HepG2 (cell line): ENCODE measurements around the gene MCRS1. TPM values are rescaled to one million over a fixed set of nuclear protein-coding genes. Genes with fewer than 3 reads are reported as not detected.
A peak's percentile ranks its signal among the peaks of the same experiment; 100 is the strongest.

Source experiments
- CERS6 ChIP-seq: sonication (generic); formaldehyde crosslinking; IDR thresholded peaks from 2 replicates; pipeline ENCODE4 v1.5.0; 2020; ENCODE audit warnings: missing genetic modification reagents
- FLYWCH1 ChIP-seq: sonication (generic); formaldehyde crosslinking; IDR thresholded peaks from 2 replicates; pipeline ENCODE4 v1.8.1; 2023; ENCODE audit warnings: mild to moderate bottlenecking, missing genetic modification reagents
- HNF1B ChIP-seq: sonication (generic); formaldehyde crosslinking; IDR thresholded peaks from 2 replicates; pipeline ENCODE4 v1.5.1; 2020; ENCODE audit warnings: mild to moderate bottlenecking, moderate library complexity, missing genetic modification reagents
- PHF21A ChIP-seq: sonication (generic); formaldehyde crosslinking; IDR thresholded peaks from 2 replicates; pipeline ENCODE4 v1.5.0; 2020; ENCODE audit warnings: mild to moderate bottlenecking, missing genetic modification reagents
- RBM39 ChIP-seq: fragments of 200-400 bp; formaldehyde crosslinking; IDR thresholded peaks from one replicate; pipeline ENCODE4 v1.6.1; 2018; ENCODE audit warnings: antibody characterized with exemption, mild to moderate bottlenecking, low read depth, low read length; ENCODE audit not compliant: poor library complexity, severe bottlenecking
- REST ChIP-seq, 2 experiments: IDR thresholded peaks; 2 replicates each; pipeline ENCODE4 v1.6.1; 2011 to 2012; ENCODE audit warnings: low read length in 2 of 2, borderline replicate concordance in 1 of 2, low read depth in 1 of 2, mild to moderate bottlenecking in 1 of 2, moderate library complexity in 1 of 2
- THRA ChIP-seq: sonication (generic); formaldehyde crosslinking; IDR thresholded peaks from 2 replicates; pipeline ENCODE4 v1.4.0; 2020; ENCODE audit warnings: missing genetic modification reagents, borderline replicate concordance
- ZBTB39 ChIP-seq: sonication (generic); formaldehyde crosslinking; IDR thresholded peaks from 2 replicates; pipeline ENCODE4 v1.5.0; 2020; ENCODE audit warnings: missing genetic modification reagents
- ZBTB4 ChIP-seq: sonication (generic); formaldehyde crosslinking; IDR thresholded peaks from 2 replicates; pipeline ENCODE4 v1.4.0; 2020; ENCODE audit warnings: missing genetic modification reagents, mild to moderate bottlenecking, borderline replicate concordance
- ZNF10 ChIP-seq: sonication (generic); formaldehyde crosslinking; IDR thresholded peaks from 2 replicates; pipeline ENCODE4 v1.4.0; 2020; ENCODE audit warnings: mild to moderate bottlenecking, low read depth, missing genetic modification reagents, borderline replicate concordance
- ZNF337 ChIP-seq: sonication (generic); formaldehyde crosslinking; IDR thresholded peaks from 2 replicates; pipeline ENCODE4 v1.5.1; 2020; ENCODE audit warnings: missing genetic modification reagents, low read depth, mild to moderate bottlenecking, borderline replicate concordance
- ZNF501 ChIP-seq: sonication (generic); formaldehyde crosslinking; IDR thresholded peaks from 2 replicates; pipeline ENCODE4 v1.5.1; 2020; ENCODE audit warnings: mild to moderate bottlenecking, moderate library complexity, missing genetic modification reagents
- ZNF761 ChIP-seq: sonication (generic); formaldehyde crosslinking; conservative IDR thresholded peaks from 2 replicates; pipeline ENCODE4 v1.4.0; 2020; ENCODE audit warnings: mild to moderate bottlenecking, missing genetic modification reagents
- ZNF841 ChIP-seq: sonication (generic); formaldehyde crosslinking; IDR thresholded peaks from 2 replicates; pipeline ENCODE4 v1.8.1; 2023; ENCODE audit warnings: missing genetic modification reagents, borderline replicate concordance
- polyA plus RNA-seq, 8 experiments: library from polyadenylated mRNA; depleted of rRNA in 3 of 8; stranded (reverse) in 7 of 8; unstranded in 1 of 8; fragments of >200 nt; fragmentation: Illumina TruSeq in 4 of 8; extraction: Trizol in 4 of 8; gene quantifications; 2 replicates each; pipeline versions ENCODE4 v1.2.1 to v1.2.3, GENCODE V29; 2011 to 2016; ENCODE audit warnings: low read depth in 4 of 8, missing spikeins in 1 of 8, mixed read lengths in 1 of 8; ENCODE audit not compliant: insufficient read depth in 1 of 8
- total RNA-seq, 5 experiments: library from RNA; depleted of rRNA; stranded (reverse); fragments of >200 nt; fragmentation: Illumina TruSeq; extraction: Trizol; gene quantifications; 2 replicates each; pipeline ENCODE4 v1.2.3, GENCODE V29; 2016; ENCODE audit warnings: low read depth in 1 of 5

The MCRS1 gene
- total and polyA plus RNA-seq, 2 of the 13 experiments (the other 11 are each of a cell fraction or from before 2014, with no cell fraction given): 51.0 to 66.3 TPM

- no peak for TF ChIP-seq ZNF761 (CRISPR knock-in tag)
- TF ChIP-seq THRA: peak; percentile 53; the same call in 1 of the 2 replicates
- TF ChIP-seq PHF21A (CRISPR knock-in tag): 0 out of 2 replicates have a peak, but pooled peaks have one; percentile 50
- TF ChIP-seq ZNF337 (CRISPR knock-in tag): no peak
- TF ChIP-seq CERS6: no peak
- no peak for TF ChIP-seq ZBTB39 (CRISPR knock-in tag)
- TF ChIP-seq ZNF501: no peak
- no peak for TF ChIP-seq REST (IDR thresholded peaks at IDR 0.05; ENCODE audit: borderline replicate concordance in 1 of 2, low read depth in 1 of 2, low read length in 2 of 2)
- no peak for TF ChIP-seq ZNF841
- TF ChIP-seq ZNF10 (CRISPR knock-in tag): no peak
- peak; percentile 80 for TF ChIP-seq HNF1B
- no peak for TF ChIP-seq ZBTB4 (CRISPR knock-in tag)
- no peak for TF ChIP-seq RBM39
- TF ChIP-seq FLYWCH1 (CRISPR knock-in tag): no peak
These were observed 17.2 kb downstream of the MCRS1 start (continued) for GRCh38 chr12:49550693-49551252.
